GM21786 (cell line): ENCODE results near the gene USP40.
A peak's percentile ranks its signal among the peaks of the same experiment; 100 is the strongest.
"Not testable (repeated sequence)": the region's sequence is repeated elsewhere in the genome, so short reads cannot be mapped to it uniquely, and the experiment has no call there.

ENCODE experiments used
- ATAC-seq: cut with Tn5 transposase; IDR thresholded peaks from one replicate; pipeline ENCODE4 v1.9.1; 2021; ENCODE audit not compliant: unreplicated experiment

Gene USP40, protein sequence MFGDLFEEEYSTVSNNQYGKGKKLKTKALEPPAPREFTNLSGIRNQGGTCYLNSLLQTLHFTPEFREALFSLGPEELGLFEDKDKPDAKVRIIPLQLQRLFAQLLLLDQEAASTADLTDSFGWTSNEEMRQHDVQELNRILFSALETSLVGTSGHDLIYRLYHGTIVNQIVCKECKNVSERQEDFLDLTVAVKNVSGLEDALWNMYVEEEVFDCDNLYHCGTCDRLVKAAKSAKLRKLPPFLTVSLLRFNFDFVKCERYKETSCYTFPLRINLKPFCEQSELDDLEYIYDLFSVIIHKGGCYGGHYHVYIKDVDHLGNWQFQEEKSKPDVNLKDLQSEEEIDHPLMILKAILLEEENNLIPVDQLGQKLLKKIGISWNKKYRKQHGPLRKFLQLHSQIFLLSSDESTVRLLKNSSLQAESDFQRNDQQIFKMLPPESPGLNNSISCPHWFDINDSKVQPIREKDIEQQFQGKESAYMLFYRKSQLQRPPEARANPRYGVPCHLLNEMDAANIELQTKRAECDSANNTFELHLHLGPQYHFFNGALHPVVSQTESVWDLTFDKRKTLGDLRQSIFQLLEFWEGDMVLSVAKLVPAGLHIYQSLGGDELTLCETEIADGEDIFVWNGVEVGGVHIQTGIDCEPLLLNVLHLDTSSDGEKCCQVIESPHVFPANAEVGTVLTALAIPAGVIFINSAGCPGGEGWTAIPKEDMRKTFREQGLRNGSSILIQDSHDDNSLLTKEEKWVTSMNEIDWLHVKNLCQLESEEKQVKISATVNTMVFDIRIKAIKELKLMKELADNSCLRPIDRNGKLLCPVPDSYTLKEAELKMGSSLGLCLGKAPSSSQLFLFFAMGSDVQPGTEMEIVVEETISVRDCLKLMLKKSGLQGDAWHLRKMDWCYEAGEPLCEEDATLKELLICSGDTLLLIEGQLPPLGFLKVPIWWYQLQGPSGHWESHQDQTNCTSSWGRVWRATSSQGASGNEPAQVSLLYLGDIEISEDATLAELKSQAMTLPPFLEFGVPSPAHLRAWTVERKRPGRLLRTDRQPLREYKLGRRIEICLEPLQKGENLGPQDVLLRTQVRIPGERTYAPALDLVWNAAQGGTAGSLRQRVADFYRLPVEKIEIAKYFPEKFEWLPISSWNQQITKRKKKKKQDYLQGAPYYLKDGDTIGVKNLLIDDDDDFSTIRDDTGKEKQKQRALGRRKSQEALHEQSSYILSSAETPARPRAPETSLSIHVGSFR

GRCh38 chr2:233566141-233566956, at the start of gene USP40:
Gene USP40 (minus strand): TSS chr2:233566782. CDS start chr2:233565554, 1,228 bp downstream.
- peak; percentile 73 for ATAC-seq

DNA sequence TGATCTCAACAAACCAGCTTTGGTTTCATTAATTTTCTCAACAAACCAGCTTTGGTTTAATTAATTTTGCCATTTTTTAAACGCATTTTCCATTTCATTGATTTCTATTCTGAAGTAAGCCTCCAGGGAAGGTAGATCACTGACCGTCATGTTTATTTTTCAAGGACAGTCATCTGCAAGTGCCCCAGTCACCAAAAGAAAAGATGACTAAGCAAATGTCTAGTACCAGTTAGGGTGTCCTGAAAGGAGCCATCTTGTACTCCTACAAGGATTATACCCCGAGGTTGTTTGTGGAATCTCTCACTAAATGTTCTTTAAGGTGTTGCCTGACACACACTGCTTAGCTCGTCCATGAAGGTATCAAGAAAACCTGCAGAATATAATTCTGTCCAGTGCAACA, 44.7 kb upstream of the USP40 start:
- no peak for ATAC-seq

DNA sequence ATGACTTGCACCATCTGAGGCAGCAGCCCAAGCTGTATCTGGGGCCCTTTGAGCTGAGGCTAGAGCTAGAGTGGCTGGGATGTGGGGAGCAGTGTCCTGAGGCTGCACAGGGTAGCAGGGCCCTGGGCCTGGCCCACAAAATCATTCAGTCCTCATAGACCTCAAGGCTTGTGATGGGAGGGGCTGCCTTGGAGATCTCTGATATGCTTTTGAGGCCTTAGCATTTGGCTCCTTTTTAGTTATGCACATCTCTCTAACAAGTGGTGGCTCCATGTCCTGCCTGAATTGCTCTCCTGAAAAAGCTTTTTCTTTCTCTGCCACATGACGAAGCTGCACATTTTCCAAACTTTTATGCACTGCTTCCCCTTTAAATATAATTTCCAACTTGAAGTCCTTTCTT, 39.1 kb upstream of the USP40 start:
- ATAC-seq = no peak

DNA sequence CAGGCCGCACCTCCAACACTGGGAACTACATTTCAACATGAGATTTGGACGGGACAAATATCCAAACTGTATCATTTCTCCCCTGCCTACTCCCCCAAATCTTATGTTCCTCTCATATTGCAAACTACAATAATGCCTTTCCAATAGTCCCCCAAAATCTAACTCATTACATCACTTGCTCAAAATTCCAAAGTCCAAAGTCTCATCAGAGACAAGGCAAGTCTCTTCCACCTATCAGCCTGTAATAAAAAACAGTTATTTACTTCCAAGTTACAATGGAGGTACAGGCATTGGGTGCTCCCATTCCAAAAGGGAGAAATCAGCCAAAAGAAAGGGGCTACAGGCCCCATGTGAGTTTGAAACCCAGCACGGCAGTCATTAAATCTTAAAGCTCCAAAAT, 38.2 kb upstream of the USP40 start:
- no peak for ATAC-seq

- no peak for ATAC-seq
These were observed 36.9 kb upstream of the USP40 start for GRCh38 chr2:233603520-233603919.

GRCh38 chr2:233602076-233602475, 35.5 kb upstream of the USP40 start:
- no peak for ATAC-seq

GRCh38 chr2:233600386-233600785, 33.8 kb upstream of the USP40 start:
- ATAC-seq = no peak

DNA sequence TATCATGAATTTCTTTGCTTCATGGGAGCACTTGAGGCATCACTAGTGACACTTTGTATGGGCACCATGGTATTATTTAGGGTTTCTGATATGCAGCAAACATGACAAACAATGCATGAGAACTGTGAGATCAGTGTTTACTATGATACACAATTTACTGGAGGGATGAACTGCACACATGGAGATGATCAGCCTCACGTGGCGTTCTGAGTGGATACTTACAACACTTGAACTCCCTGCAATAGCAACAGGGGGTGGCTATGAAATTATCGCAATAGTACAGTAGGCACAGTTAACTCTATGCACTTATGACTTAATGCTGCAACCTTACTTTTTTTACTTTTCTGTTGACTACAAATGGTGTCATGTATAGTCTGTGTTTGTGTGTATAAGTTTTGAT, 32.4 kb upstream of the USP40 start:
- ATAC-seq = no peak

GRCh38 chr2:233597522-233597921, 30.9 kb upstream of the USP40 start:
- ATAC-seq = no peak

GRCh38 chr2:233593201-233593600, 26.6 kb upstream of the USP40 start:
- ATAC-seq = peak; percentile 72

GRCh38 chr2:233592706-233593105, 26.1 kb upstream of the USP40 start:
- not testable (repeated sequence) for ATAC-seq

GRCh38 chr2:233588400-233588799, 21.8 kb upstream of the USP40 start:
- no peak for ATAC-seq

GRCh38 chr2:233584210-233584609, 17.6 kb upstream of the USP40 start:
- no peak for ATAC-seq

DNA sequence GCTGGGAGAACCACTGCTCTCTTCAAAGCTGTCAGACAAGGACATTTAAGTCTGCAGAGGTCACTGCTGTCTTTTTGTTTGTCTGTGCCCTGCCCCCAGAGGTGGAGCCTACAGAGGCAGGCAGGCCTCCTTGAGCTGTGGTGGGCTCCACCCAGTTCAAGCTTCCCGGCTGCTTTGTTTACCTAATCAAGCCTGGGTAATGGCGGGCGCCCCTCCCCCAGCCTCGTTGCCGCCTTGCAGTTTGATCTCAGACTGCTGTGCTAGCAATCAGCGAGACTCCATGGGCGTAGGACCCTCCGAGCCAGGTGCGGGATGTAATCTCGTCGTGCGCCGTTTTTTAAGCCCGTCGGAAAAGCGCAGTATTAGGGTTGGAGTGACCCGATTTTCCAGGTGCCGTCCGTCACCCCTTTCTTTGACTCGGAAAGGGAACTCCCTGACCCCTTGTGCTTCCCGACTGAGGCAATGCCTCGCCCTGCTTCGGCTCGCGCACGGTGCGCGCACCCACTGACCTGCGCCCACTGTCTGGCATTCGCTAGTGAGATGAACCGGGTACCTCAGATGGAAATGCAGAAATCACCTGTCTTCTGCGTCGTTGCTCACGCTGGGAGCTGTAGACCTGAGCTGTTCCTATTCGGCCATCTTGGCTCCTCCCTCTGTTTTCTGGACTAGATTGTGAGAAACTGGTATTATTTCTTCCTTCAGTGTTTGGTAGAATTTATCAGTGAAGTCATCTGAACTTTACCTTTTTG, 16.8 kb upstream of the USP40 start:
- not testable (repeated sequence) for ATAC-seq

DNA sequence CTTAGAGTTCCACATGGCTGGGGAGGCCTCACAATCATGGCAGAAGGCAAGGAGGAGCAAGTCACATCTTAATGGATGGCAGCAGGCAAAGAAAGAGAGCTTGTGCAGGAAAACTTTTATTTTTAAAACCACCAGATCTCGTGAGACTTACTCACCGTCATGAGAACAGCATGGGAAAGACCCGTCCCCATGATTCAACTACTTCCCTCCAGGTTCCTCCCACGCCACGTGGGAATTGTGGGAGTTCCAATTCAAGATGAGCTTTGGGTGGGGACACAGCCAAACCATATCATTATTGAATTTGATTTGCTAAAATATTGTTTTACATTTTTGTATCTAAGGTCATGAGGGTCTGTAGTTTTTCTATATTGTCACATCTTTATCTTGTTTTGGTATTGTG, 10.8 kb upstream of the USP40 start:
- ATAC-seq = not testable (repeated sequence)

DNA sequence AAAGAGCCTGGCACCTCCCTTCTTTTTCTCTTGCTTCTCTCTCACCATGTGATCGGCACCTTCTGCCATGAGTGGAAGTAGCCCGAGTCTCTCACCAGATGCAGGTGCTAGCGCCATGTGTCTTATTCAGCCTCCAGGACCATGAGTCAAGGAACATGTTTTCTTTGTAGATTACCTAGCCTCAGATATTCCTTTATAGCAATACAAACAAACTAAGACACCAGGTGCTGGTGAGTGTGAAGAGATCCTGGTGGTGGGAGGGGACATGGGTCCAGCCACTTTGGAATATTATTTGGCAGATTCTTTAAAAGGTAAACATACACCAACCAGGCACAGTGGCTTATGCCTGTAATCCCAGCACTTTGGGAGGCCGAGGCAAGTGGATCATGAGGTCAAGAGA, 5.9 kb upstream of the USP40 start:
- no peak for ATAC-seq

DNA sequence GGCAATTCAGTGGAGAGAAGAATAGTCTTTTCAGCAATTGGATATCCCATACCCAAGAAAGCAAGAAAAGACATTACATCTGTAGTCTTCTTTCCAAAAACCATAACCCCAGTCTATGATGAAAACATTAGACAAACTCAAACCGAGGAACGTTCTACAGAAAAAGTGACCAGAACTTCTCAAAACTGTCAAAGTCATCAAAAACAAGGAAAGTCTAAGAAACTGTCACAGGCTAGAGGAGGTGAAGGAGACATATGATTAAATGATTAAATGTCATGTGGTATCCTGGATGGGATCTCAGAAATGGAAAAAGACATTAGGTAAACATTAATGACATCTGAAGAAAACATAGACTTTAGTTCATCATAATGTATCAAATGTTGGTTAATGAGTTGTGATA, 4.9 kb upstream of the USP40 start:
- ATAC-seq = no peak

- no peak for ATAC-seq
These were observed 4.4 kb upstream of the USP40 start for GRCh38 chr2:233571001-233571400.

GRCh38 chr2:233565685-233566140, 869 bp downstream of the USP40 start:
- peak; percentile 17 for ATAC-seq
